GM12878 (cell line): Measurements from ENCODE around the gene ANKRD26. TPM values are rescaled to one million over a fixed set of nuclear protein-coding genes. Genes with fewer than 3 reads are reported as not detected.
A peak's percentile ranks its signal among the peaks of the same experiment; 100 is the strongest.

Experiments used
- ATAC-seq: fragments of 200-7000 bp; cut with Tn5 transposase; 3 replicates; pipeline ENCODE4 v1.9.1; 2020; ENCODE audit warnings: mild to moderate bottlenecking, moderate library complexity
- BruUV-seq: library from RNA; stranded (reverse); fragments of 400-500 nt; replicated peaks from 2 replicates; lab custom pipeline; 2021; lab: Mats Ljungman, UMichigan
- CTCF ChIA-PET: fragments of 300-600 bp; sonication (Branson Sonifier 250); formaldehyde crosslinking; extraction: SDS; loops from one replicate; lab custom pipeline; 2021; ENCODE audit warnings: inconsistent platforms; lab: Yijun Ruan, JAX
- POLR2A ChIA-PET: fragments of 350-600 bp; formaldehyde crosslinking; extraction: SDS; loops from one replicate; lab custom pipeline; 2021; ENCODE audit warnings: inconsistent platforms; lab: Charles Lee
- RAD21 ChIA-PET: fragments of 300-600 bp; sonication (Branson Sonifier 250); formaldehyde crosslinking; loops from one replicate; lab custom pipeline; 2023; ENCODE audit warnings: antibody characterized with exemption; ENCODE audit not compliant: unreplicated experiment; lab: Charles Lee
- SMC1A ChIA-PET: fragments of 300-600 bp; sonication (Branson Sonifier 250); formaldehyde crosslinking; loops from one replicate; lab custom pipeline; 2023; ENCODE audit not compliant: unreplicated experiment, uncharacterized antibody; lab: Charles Lee
- DNase-seq: peaks from one replicate; pipeline ENCODE4 v3.0.0-alpha.2; 2011; ENCODE audit warnings: low read depth, low spot score
- FAIRE-seq: peaks from 3 replicates; lab custom pipeline; 2011; peaks lifted over from hg19 to GRCh38; lab: Jason Lieb, UNC
- H2AFZ ChIP-seq: 2 replicates; pipeline ENCODE4 v1.6.0; 2011; ENCODE audit warnings: low read depth, low read length, control low read depth; ENCODE audit not compliant: control insufficient read depth
- H3K27ac ChIP-seq: 2 replicates; pipeline ENCODE4 v1.5.1; 2011; ENCODE audit warnings: control low read depth; ENCODE audit not compliant: control insufficient read depth, insufficient read depth
- H3K27me3 ChIP-seq, 2 experiments: replicated peaks in 1 of 2; 2 replicates each; pipeline versions ENCODE4 v1.6.0 to v1.6.1; 2011; ENCODE audit warnings: low read length in 1 of 2; ENCODE audit not compliant: control insufficient read depth in 2 of 2, insufficient read depth in 2 of 2
- H3K36me3 ChIP-seq, 2 experiments: 2 replicates each; pipeline ENCODE4 v1.5.1; 2011; ENCODE audit warnings: low read length in 1 of 2; ENCODE audit not compliant: control insufficient read depth in 2 of 2, insufficient read depth in 2 of 2
- H3K4me1 ChIP-seq: 2 replicates; pipeline ENCODE4 v1.6.1; 2011; ENCODE audit warnings: mild to moderate bottlenecking, low read length, moderate library complexity, mixed read lengths; ENCODE audit not compliant: control insufficient read depth, insufficient read depth
- H3K4me2 ChIP-seq: 2 replicates; pipeline ENCODE4 v1.6.0; 2011; ENCODE audit warnings: control low read depth; ENCODE audit not compliant: control insufficient read depth, insufficient read depth
- H3K4me3 ChIP-seq: fragments of 200-600 bp; sonication (generic); 2 replicates; pipeline ENCODE4 v1.5.1; 2016
- H3K79me2 ChIP-seq: 2 replicates; pipeline ENCODE4 v1.6.0; 2011; ENCODE audit warnings: low read length; ENCODE audit not compliant: control insufficient read depth, insufficient read depth
- H3K9ac ChIP-seq: 2 replicates; pipeline ENCODE4 v1.8.0; 2011; ENCODE audit warnings: low read length, control low read depth, mixed read lengths; ENCODE audit not compliant: control insufficient read depth, insufficient read depth
- H3K9me3 ChIP-seq: replicated peaks from 3 replicates; pipeline ENCODE4 v1.5.1; 2011; ENCODE audit warnings: mild to moderate bottlenecking, low read length; ENCODE audit not compliant: control insufficient read depth, insufficient read depth
- H4K20me1 ChIP-seq: 2 replicates; pipeline ENCODE4 v1.6.0; 2011; ENCODE audit not compliant: control insufficient read depth, insufficient read depth
- ASH2L ChIP-seq: fragments of 300-600, 200-600 bp; sonication (generic); IDR thresholded peaks from 2 replicates; pipeline ENCODE4 v1.6.1; 2017; ENCODE audit warnings: low read depth, mild to moderate bottlenecking, borderline replicate concordance
- BRCA1 ChIP-seq: IDR thresholded peaks from 2 replicates; pipeline ENCODE4 v1.6.1; 2011; ENCODE audit warnings: low read depth, low read length, improper control_type of control experiment
- CBX5 ChIP-seq: sonication (generic); IDR thresholded peaks from 2 replicates; pipeline ENCODE4 v1.6.1; 2016; ENCODE audit warnings: low read depth, moderate library complexity, mild to moderate bottlenecking, inconsistent platforms
- CEBPZ ChIP-seq: fragments of 150-350 bp; IDR thresholded peaks from 2 replicates; pipeline ENCODE4 v1.6.1; 2016; ENCODE audit warnings: low read depth, low read length
- FOS ChIP-seq: IDR thresholded peaks from 3 replicates; pipeline ENCODE4 v1.6.1; 2011; ENCODE audit warnings: borderline replicate concordance; ENCODE audit not compliant: insufficient read length; ENCODE audit errors: extremely low read depth
- JUND ChIP-seq: IDR thresholded peaks from 2 replicates; pipeline ENCODE4 v1.6.1; 2012; ENCODE audit warnings: low read depth, mild to moderate bottlenecking, low read length, improper control_type of control experiment, moderate library complexity
- MYC ChIP-seq: IDR thresholded peaks from 2 replicates; pipeline ENCODE4 v1.6.1; 2011; ENCODE audit warnings: mild to moderate bottlenecking, low read length, moderate library complexity, inconsistent platforms; ENCODE audit not compliant: insufficient read depth, insufficient replicate concordance, insufficient read length, severe bottlenecking
- NFYB ChIP-seq: IDR thresholded peaks from 2 replicates; pipeline ENCODE4 v1.6.1; 2011; ENCODE audit warnings: low read depth, mild to moderate bottlenecking, low read length, improper control_type of control experiment, moderate library complexity; ENCODE audit not compliant: insufficient read depth
- PML ChIP-seq: IDR thresholded peaks from 2 replicates; pipeline ENCODE4 v1.6.1; 2012; ENCODE audit warnings: low read length, inconsistent platforms
- RUNX3 ChIP-seq: IDR thresholded peaks from 2 replicates; pipeline ENCODE4 v1.6.1; 2012; ENCODE audit warnings: low read length, inconsistent platforms
- USF2 ChIP-seq: IDR thresholded peaks from 2 replicates; pipeline ENCODE4 v1.6.1; 2011; ENCODE audit warnings: low read depth, low read length, improper control_type of control experiment, borderline replicate concordance
- in situ Hi-C: fragments of 300-500 bp; cut with MboI; formaldehyde crosslinking; loops from 9 replicates; pipeline ENCODE4 v1.14.3; 2018; ENCODE audit warnings: mixed read lengths
- intact Hi-C: fragments of 100-400 bp; cut with micrococcal nuclease; formaldehyde crosslinking; loops from one replicate; pipeline ENCODE4 v1.14.2; 2022; ENCODE audit not compliant: unreplicated experiment
- polyA plus RNA-seq, 11 experiments: library from polyadenylated mRNA; depleted of rRNA in 4 of 11; unstranded in 6 of 11; stranded (reverse) in 5 of 11; fragments of >200 nt; fragmentation: Nextera tagmentation in 4 of 11; fragmentation: Illumina TruSeq in 1 of 11; extraction: Ambion mirVana in 4 of 11; extraction: Trizol in 1 of 11; gene quantifications; 1 replicate in 1 of 11; 2 replicates in 10 of 11; pipeline versions ENCODE4 v1.2.1 to v1.2.3, GENCODE V29; 2011 to 2016; ENCODE audit warnings: inconsistent platforms in 2 of 11, missing spikeins in 2 of 11, low read depth in 1 of 11
- total RNA-seq, 4 experiments: library from RNA; depleted of rRNA in 3 of 4; stranded (reverse); fragments of >200 nt in 3 of 4; fragmentation: Illumina TruSeq in 1 of 4; extraction: Trizol in 1 of 4; gene quantifications; 2 replicates each; pipeline versions ENCODE4 v1.2.1 to v1.2.3, GENCODE V29; 2013 to 2021
- TF ChIP-seq, protein P1 (sequence below): IDR thresholded peaks from 2 replicates; pipeline ENCODE4 v1.6.1; 2011; ENCODE audit warnings: low read depth, mild to moderate bottlenecking, low read length, moderate library complexity, borderline replicate concordance; ENCODE audit errors: extremely low read depth
- TF ChIP-seq, protein P2 (sequence below): IDR thresholded peaks from 2 replicates; pipeline ENCODE4 v1.6.1; 2011; ENCODE audit warnings: borderline replicate concordance, low read depth, mild to moderate bottlenecking, moderate library complexity, low read length; ENCODE audit not compliant: insufficient read depth, poor library complexity, severe bottlenecking
- TF ChIP-seq, protein P3 (sequence below): fragments of 450-650 bp; IDR thresholded peaks from 2 replicates; pipeline ENCODE4 v1.6.1; 2017; ENCODE audit warnings: mild to moderate bottlenecking

ANKRD26 gene
- total and polyA plus RNA-seq, 10 of the 15 experiments (the other 5 are each of a cell fraction or from before 2014, with no cell fraction given), result 2.3 to 12.0 (median 5.1) TPM

- POLR2A ChIA-PET, result interaction anchor here (1.2 to 2.0 kb wide), 2 partner anchors 9 to 11 kb away, joined by 5 to 6 read pairs; partner anchors contain the start of genes MASTL and YME1L1
- no TSS peak for BruUV-seq
These were observed 45.6 kb upstream of the ANKRD26 start for GRCh38 chr10:27145937-27146336.

More at GRCh38 chr10:27145937-27146336, 45.6 kb upstream of the ANKRD26 start:
- Histone ChIP-seq H3K9ac (no peak overlapping the region), H3K27ac (no peak overlapping the region), H3K4me1 (no peaks in the 10 kb centered on the region), H3K4me3 (no peak overlapping the region), H3K4me2 (0 out of 2 replicates have a peak overlapping the region, but pooled peaks have one; percentile 13), H3K36me3 (peaks cover 8 to 30% of the 10 kb centered on the region in 2 experiments), H2AFZ (no peak overlapping the region), H3K79me2 (peaks cover 43% of the 10 kb centered on the region), H4K20me1 (peaks cover 4% of the 10 kb centered on the region; the same call in 1 of the 2 replicates), H3K9me3 (no peaks in the 10 kb centered on the region; the same call in 2 of the 3 replicates), H3K27me3 (no peaks in the 10 kb centered on the region)
- SMC1A ChIA-PET, result interaction anchor here (0.5 to 1.8 kb wide), 8 partner anchors 8 to 31 kb away, joined by 3 to 6 read pairs (median 4); partner anchors contain the start of gene YME1L1
- no peak for TF ChIP-seq CBX5
- TF ChIP-seq ASH2L, result no peak
- TF ChIP-seq NFYB, result no peak
- TF ChIP-seq JUND, result no peak
- TF ChIP-seq RUNX3, result no peak
- TF ChIP-seq BRCA1, result no peak
- TF ChIP-seq, protein P1, sequence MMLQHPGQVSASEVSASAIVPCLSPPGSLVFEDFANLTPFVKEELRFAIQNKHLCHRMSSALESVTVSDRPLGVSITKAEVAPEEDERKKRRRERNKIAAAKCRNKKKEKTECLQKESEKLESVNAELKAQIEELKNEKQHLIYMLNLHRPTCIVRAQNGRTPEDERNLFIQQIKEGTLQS, result no peak
- TF ChIP-seq FOS, result no peak
- no peak for TF ChIP-seq CEBPZ
- TF ChIP-seq PML, result no peak
- TF ChIP-seq, protein P2, sequence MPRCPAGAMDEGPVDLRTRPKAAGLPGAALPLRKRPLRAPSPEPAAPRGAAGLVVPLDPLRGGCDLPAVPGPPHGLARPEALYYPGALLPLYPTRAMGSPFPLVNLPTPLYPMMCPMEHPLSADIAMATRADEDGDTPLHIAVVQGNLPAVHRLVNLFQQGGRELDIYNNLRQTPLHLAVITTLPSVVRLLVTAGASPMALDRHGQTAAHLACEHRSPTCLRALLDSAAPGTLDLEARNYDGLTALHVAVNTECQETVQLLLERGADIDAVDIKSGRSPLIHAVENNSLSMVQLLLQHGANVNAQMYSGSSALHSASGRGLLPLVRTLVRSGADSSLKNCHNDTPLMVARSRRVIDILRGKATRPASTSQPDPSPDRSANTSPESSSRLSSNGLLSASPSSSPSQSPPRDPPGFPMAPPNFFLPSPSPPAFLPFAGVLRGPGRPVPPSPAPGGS, result no peak
- no peak for TF ChIP-seq USF2
- TF ChIP-seq, protein P3, sequence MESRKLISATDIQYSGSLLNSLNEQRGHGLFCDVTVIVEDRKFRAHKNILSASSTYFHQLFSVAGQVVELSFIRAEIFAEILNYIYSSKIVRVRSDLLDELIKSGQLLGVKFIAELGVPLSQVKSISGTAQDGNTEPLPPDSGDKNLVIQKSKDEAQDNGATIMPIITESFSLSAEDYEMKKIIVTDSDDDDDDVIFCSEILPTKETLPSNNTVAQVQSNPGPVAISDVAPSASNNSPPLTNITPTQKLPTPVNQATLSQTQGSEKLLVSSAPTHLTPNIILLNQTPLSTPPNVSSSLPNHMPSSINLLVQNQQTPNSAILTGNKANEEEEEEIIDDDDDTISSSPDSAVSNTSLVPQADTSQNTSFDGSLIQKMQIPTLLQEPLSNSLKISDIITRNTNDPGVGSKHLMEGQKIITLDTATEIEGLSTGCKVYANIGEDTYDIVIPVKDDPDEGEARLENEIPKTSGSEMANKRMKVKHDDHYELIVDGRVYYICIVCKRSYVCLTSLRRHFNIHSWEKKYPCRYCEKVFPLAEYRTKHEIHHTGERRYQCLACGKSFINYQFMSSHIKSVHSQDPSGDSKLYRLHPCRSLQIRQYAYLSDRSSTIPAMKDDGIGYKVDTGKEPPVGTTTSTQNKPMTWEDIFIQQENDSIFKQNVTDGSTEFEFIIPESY, result no peak
- TF ChIP-seq MYC, result no peak
- FAIRE-seq, result no peak
- in situ Hi-C loops, result loop anchor here (25.0 kb wide), 1 partner anchor 1416 kb away; no protein-coding TSS in a partner anchor
- no peak for DNase-seq
- CTCF ChIA-PET, result interaction anchor here (1.2 to 2.0 kb wide), 4 partner anchors 8 to 420 kb away, joined by 3 to 5 read pairs (median 4); partner anchors contain the start of gene YME1L1
- peak; percentile 56 for ATAC-seq
- intact Hi-C loops, result no loop called here
- RAD21 ChIA-PET, result no interaction called here
